HG02610 (cell line): ENCODE data around the gene KCTD18.

Experiments
- ATAC-seq: cut with Tn5 transposase; IDR thresholded peaks from one replicate; pipeline ENCODE4 v1.9.1; 2021; ENCODE audit warnings: mild to moderate bottlenecking, moderate library complexity; ENCODE audit not compliant: unreplicated experiment

The KCTD18 gene

GRCh38 chr2:200455958-200456421 lies 53.9 kb downstream of the KCTD18 start:
- ATAC-seq: peak; percentile 65

GRCh38 chr2:200454927-200455801 lies 54.7 kb downstream of the KCTD18 start:
- peak; percentile 92 for ATAC-seq

DNA sequence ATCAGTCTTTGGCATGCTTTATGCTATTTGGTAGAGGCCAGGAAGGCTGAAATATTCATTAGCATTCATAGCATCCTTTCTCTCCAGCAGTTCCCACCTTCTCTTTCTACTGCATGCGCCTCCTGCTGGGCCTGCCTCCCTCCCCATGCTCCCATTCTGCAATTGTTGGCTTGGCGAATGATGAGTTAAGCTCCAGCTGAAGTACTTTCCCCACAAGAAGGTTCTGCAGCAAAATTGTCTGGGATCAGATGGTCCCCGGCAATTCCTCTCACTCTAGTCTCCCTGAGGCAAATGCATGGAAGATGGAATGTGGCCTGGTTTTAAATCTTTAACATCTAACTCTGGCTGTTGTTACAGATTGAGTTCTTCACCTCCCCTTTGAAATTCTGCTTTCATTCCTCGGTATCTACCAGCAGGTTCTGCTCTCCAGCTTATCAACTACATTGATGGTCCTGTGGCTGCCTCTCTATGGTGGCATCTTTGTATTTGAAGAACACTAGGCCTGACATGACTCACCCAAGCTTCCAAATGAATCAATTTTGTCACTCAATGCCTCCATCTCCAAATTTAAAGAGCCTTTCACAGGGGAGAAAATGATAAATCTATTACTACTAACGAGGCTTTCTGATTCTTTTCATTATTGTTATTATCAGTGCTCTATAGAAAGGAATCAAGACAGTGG lies 55.9 kb downstream of the KCTD18 start:
- ATAC-seq: no peak

DNA sequence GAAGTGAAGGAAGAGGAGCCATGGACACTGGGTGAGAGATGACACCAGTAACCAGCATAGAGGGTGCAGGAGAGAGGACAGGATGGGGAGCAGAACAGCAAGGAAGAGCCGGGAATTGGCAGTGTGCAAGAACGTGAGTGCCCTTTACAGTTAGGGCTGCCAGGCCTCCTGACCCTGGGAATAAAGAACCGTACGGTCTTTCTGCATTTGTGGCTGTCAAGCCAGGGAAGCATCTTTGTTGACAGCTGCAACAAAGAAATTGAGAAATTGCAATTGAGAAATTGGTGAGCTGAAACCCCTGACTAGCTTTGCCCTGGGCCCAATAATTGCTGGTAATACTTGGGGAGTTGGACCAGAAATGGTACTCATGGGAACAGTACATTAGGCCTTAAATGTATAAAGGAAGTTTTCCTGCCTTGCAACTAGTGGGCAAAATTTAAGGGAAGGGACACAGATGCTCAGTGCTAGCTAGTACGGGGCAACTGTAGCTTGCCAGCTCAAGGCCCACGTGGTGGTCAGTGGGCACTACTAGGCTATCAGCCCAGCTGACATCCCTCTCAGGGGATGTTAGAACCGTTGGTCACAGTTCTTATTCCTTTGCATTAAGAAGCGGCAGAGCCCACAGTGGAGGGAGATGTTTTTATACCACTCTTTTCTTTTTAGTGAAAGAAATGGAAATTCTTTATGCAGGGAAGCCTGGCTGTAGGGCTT lies 56.6 kb downstream of the KCTD18 start:
- ATAC-seq: no peak

DNA sequence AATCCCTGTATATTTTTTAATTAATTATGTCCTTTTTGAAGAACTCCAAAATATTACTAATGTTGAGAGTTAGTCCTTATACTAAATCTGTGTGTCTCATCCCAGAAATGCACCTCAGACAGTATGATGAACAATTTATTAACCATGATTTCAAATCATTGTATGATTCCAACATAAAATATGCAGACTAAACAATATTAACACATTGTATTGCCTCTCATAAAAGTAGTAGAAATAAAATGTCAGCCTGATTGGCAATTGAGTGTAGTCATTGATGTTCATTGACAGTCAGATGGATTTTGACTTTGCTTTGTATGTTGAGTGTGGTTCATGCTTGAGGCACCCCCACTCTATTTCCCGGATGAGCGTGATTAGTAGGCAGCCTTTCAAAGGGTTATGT lies 57.5 kb downstream of the KCTD18 start:
- no peak for ATAC-seq

- ATAC-seq: no peak
Observed at GRCh38 chr2:200451511-200451910, 58.4 kb downstream of the KCTD18 start.

- ATAC-seq: no peak
Observed at GRCh38 chr2:200450288-200450687, 59.6 kb downstream of the KCTD18 start.

DNA sequence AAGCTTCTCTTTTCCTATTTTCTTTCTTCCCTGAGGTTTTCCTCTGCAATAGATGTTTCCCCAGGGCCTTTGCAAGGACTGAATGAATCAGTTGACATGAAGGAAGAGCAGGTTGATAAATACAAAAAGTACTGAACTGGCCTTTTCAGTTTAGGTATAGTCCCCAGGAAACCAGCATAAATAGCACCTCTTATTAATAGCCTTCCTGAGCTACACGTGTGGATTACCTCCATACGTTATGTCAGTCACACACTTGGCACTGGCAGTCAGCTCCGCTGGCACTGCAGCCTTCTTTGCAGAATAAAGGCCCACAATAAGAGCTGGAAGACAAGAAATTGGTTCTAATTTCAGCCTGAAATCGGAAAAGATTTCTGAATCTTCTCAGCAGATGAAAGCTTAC lies 60.7 kb downstream of the KCTD18 start:
- peak; percentile 52 for ATAC-seq

GRCh38 chr2:200448455-200448854 lies 61.4 kb downstream of the KCTD18 start:
- ATAC-seq: peak; percentile 14

DNA sequence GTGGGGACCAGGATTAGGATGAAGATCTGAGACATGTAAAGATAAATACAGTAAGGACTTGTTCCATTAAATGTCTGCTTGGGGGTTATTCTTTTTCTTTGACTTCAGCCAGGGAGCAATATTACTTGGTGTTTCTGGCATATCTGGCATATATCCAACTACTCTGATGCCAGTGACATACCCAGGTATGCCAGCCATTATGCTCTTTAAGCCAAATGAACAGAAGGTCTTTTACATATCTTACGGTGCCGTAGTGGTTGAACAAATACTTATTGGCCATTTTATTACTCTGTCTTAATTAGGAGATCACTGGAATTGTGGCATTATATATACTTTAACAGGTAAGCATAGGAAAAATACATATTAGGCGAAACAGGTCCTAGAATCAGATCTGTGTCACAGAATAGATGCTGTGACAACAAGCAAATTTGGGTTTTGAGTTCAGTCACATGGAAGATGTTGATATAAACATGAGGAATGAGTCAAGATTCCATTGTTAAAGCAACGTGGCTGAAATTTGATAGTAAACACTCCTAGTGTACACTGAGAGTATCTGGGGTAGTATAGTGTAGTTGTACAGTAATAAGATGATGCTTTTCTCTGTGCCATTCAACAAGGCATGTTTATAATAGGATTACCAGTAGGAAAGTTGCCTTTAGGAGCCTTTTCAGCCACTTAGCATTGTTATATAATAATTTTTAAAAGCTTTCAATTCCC lies 62.6 kb downstream of the KCTD18 start:
- no peak for ATAC-seq

GRCh38 chr2:200446612-200447011 lies 63.3 kb downstream of the KCTD18 start:
- ATAC-seq: no peak

DNA sequence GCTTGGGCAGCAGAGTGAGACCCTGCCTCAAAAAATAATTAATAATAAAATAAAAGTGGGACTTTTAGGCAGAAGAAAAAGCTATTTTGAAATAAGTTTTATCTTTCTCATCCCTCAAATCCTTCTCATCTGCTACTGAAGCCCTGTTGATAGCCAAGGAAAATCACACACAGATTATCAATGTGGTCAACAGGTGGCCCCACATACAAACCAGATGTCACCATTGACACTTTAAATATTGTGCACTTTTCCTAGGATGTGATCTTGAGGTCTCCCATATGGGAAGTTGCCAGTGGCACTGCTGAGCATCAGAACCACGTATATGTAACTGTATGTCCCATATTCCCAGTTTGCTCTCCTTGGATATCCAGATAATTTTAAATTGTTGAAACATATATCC lies 64.6 kb downstream of the KCTD18 start:
- no peak for ATAC-seq

- ATAC-seq: no peak
Observed at GRCh38 chr2:200444530-200444929, 65.3 kb downstream of the KCTD18 start.

DNA sequence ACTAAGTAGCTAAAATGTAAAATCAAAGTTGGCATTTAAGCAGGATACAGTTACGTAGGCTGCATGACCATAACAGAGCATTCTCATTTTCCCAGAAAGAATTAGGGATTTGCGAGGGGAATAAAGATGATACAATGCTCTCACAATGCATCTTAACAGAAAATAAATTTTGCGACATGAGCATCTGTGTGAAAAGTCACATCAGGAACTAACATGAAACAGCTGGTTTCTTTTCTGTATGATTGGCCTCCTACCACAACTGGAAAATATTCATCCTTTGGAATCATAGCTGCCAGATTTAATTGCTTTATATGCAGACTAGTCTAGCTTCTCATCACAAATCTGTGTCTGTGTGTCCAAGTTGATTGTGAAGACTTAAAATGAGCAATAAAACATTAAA lies 66.0 kb downstream of the KCTD18 start:
- no peak for ATAC-seq

GRCh38 chr2:200443376-200443775 lies 66.5 kb downstream of the KCTD18 start:
- ATAC-seq: no peak

- no peak for ATAC-seq
Observed at GRCh38 chr2:200442471-200442870, 67.4 kb downstream of the KCTD18 start.

DNA sequence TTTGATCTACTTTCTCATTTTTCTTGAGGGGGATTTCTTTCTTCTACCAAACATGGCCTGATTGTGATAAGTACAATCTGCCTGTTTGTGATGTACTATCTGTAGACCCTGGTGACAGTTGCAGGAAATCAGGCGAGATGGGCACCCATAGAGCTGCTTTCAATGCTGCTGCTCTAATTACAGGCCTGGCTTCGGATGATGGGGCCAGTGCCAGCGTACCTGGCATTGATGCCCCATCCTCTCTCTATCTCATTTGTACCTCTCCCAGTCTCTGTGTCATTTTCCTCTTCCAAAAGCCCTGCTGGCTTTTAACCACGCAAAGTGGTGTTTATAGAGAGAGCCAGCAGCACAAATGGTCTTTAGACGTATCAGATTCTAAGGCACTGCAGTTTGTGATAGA lies 69.9 kb downstream of the KCTD18 start:
- no peak for ATAC-seq
